GM15510 (cell line): Measurements from ENCODE around the gene EPB41L4B.

Experiments
- POLR2A ChIP-seq: IDR thresholded peaks from 3 replicates; pipeline ENCODE4 v1.6.1; 2011; ENCODE audit warnings: borderline replicate concordance; ENCODE audit not compliant: insufficient read length; ENCODE audit errors: extremely low read depth

The EPB41L4B gene

GRCh38 chr9:109250311-109250741, 70.5 kb downstream of the EPB41L4B start:
- no peak for TF ChIP-seq POLR2A

DNA sequence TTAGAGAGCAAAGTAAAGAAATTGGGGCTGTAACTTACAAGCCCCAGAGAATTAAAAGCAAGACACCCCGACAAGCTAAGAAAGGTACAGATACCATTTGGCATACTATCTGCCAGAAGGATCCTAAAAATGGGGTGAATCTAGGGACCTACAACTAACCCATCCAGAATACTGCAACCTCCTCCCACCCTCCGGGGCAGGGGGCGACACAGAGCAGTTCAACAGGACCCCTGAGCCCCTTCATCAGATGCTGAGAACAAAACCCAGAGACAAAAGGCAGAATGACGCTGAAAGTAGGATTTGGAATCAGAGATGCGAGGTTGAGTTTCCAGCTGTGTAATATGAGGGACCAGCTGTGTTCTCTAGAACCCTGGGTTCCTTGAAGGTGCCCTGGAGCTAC, 71.2 kb downstream of the EPB41L4B start:
- TF ChIP-seq POLR2A = no peak

DNA sequence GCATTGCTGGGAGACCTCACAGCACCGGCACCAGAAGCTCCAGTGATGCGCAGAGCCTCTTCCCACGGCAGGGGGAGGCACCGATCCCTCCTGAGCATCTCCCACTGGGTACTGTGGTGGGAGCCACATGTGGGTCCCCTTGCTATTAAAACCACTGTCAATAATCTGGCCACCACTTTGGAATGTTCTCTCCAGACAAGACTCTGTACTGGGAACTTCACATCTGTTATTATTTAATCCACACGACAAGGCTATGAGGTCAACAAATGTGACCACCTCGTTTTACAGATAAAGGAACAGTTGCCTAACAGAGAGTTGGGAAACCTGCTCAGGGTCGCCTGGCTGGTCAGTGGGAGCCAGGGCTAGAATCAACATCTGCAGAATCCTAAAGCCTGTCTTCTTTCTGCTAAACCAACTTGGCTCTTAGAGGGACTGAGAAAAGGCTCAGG, 72.7 kb downstream of the EPB41L4B start:
- no peak for TF ChIP-seq POLR2A

- no peak for TF ChIP-seq POLR2A
Observed at GRCh38 chr9:109247228-109247627, 73.6 kb downstream of the EPB41L4B start.

- TF ChIP-seq POLR2A = no peak
Observed at GRCh38 chr9:109246533-109246932, 74.3 kb downstream of the EPB41L4B start.

DNA sequence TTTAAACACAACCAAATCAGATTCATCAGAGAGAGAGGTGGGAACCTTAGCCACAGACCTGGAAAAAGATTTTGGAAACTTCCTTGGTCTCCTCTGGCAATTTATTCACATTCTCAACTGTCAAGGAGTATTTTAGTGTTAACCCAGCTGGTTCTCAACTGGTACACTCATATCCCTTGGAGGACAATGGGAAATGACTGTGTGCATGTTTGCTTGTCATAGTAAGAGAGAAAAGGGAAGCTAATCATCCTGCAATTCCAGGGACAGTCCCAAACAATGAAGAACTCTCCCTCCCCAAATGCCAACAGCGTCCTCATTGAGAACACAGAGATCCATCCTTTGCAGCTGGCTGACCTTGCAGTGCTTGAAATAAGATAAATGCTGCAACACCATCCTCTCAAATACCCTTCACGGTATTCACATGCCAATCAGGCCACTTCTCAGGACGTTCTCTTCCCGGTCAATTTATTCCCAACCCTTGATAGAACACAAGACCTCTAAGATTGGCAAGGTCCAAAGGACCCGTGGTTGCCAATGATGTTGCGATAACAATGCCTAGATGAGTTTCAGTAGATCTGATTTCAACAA, 75.5 kb downstream of the EPB41L4B start:
- no peak for TF ChIP-seq POLR2A

DNA sequence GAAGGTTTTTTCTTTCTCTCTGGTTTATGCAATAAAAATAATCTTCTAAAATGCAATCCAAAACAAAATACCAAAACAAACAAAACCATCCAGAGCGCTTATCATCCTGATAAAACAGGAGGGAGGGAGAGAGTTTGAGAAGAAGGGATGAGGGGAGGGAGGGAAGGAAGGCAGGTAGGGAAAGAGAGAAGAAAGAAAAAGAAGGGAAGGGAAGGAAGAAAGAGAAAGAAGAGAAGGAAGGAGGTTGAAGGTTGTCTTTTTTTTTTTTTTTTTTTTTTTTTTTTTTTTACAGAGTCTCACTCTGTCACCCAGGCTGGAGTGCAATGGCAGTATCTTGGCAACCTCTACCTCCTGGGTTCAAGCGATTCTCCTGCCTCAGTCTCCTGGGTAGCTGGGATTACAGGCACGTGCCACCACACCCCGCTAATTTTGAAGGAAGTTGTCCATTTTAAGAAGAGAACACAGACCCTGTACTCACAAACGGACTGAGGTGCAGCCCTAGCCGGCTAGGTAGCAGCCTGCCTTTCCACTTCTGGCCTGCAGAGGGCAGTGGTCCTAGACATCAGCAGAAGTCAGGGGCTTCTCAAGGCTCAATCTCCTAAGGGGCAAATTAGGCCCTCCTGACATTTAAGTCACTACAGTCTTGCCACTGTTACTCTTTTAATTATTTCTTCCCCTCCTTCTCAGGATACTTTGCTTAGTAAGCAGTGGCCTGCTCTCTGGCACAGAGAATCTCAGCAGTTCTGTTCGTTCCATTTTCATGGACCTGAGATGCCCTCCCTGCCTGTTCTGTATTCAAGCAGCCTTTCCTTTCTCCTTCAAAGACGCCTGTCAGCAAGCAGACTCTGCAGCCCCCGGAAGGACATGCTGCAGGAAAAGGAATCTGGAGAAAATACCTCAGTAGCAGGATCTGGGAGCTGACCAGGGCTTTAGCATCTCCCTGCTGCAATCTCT, 76.4 kb downstream of the EPB41L4B start:
- TF ChIP-seq POLR2A = no peak

DNA sequence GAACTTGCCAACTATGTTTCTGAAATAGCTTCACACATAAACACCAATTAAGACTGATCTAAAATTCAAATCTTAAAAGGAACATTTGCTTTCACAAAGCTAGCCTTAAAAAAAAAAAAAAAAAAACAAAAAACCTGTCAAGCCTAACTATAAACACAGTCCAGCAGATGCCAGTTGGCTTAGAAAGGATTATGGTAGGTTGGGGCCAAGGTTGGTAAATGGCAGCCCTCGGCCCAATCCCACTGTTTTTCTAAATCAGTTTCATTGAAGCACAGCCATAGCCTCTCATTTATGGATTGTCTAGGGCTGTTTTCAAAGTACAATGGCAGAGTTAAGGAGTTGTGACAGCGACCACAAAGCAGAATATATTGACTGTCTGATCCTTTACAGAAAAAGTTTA, 78.1 kb downstream of the EPB41L4B start:
- TF ChIP-seq POLR2A = no peak

DNA sequence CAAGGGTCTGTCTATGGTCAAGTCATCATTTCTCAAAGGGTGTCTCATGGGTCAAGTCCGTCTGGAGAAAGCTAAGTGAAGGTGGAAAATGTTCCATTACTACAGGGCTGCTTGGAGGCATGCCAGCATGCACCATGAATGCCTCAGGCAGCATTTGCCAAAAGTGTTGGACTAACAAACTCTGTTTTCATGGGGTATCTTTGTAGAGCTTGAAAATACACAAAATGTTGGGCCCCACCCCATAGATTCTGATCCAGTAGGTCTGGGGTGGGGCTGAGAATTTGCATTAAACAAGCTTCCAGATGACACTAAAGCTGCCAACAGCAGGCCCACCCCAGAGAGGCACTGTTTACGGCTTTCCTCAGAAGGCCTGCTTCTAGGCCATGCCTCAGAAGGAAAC, 78.8 kb downstream of the EPB41L4B start:
- TF ChIP-seq POLR2A = no peak

DNA sequence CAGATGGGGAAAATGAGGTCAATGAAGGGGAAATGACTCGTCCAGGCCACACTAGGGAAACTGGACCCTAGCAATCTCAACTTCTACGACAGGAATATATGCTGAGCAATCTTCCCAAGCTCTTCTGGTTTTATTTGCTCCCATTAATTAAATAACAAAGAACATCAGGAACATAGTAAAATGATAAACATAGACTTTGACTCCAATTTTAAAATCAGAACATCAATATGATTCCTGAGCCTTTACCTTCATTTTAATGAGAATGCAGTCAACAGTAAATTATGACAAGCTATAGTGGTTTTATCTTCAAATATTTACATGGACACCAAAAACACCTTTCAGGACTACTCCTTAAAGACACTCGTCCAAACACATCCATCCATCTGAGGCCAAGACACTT, 79.7 kb downstream of the EPB41L4B start:
- no peak for TF ChIP-seq POLR2A

GRCh38 chr9:109239240-109239639, 81.6 kb downstream of the EPB41L4B start:
- no peak for TF ChIP-seq POLR2A

- TF ChIP-seq POLR2A = no peak
Observed at GRCh38 chr9:109238655-109239054, 82.2 kb downstream of the EPB41L4B start.

DNA sequence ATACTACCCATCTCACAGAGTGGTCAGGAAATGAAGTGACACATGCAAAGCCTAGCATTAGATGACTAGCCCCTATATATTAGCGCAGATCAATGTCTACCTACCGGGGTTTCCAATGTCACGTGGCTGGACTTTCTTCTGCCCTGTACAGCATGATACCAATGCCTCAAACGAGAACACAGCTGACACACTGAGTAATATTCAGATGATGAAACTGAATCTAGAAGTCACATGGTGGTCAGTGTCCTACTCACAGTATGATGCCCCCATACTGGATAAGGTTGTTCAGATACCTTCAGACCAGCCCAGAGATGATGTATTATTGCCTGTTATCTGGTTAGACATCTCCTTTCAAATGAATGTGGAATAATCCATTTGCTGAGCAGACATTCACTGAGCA, 82.7 kb downstream of the EPB41L4B start:
- no peak for TF ChIP-seq POLR2A

DNA sequence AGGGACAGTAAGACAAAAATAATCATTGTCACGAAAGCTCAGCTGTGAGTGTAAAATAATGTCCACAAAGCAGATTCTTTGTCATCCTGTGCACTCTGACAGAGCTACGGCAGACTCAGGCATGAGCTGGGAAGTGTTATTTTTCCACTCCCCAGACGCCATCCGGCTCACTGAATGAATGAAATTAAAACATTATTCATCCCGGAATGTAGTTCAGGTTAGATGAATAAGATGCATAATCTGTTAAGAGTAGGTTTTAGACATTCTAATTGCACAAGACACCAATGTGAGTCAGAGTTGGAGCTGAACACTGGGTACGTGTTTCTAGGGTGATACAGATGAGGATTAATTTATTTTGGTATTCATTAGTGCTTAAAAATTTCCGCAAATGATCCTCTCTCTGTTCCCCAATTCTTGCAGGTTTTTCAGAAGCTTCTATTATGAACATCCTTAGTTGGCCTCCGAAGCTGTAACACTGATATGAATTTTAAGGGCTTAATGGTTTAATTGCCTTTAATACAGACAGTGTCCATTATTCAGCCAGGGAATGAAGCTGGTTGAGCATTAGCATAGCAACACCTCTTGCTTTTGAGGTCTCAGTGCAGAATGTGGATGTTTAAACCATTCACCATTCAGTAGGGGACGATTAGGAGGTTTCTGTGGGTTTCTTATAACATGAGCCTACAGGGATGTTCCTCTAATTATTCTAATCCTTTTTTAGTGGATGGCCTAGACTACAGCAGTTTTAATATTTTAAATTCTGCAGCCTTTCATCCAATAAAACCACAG, 88.2 kb downstream of the EPB41L4B start:
- no peak for TF ChIP-seq POLR2A

- no peak for TF ChIP-seq POLR2A
Observed at GRCh38 chr9:109231593-109231992, 89.3 kb downstream of the EPB41L4B start.
